GM19397 (cell line): ENCODE measurements around the gene C12orf57.
A peak's percentile ranks its signal among the peaks of the same experiment; 100 is the strongest.

Experiments
- ATAC-seq: cut with Tn5 transposase; IDR thresholded peaks from one replicate; pipeline ENCODE4 v1.9.1; 2021; ENCODE audit warnings: mild to moderate bottlenecking, moderate library complexity; ENCODE audit not compliant: unreplicated experiment

The C12orf57 gene

DNA sequence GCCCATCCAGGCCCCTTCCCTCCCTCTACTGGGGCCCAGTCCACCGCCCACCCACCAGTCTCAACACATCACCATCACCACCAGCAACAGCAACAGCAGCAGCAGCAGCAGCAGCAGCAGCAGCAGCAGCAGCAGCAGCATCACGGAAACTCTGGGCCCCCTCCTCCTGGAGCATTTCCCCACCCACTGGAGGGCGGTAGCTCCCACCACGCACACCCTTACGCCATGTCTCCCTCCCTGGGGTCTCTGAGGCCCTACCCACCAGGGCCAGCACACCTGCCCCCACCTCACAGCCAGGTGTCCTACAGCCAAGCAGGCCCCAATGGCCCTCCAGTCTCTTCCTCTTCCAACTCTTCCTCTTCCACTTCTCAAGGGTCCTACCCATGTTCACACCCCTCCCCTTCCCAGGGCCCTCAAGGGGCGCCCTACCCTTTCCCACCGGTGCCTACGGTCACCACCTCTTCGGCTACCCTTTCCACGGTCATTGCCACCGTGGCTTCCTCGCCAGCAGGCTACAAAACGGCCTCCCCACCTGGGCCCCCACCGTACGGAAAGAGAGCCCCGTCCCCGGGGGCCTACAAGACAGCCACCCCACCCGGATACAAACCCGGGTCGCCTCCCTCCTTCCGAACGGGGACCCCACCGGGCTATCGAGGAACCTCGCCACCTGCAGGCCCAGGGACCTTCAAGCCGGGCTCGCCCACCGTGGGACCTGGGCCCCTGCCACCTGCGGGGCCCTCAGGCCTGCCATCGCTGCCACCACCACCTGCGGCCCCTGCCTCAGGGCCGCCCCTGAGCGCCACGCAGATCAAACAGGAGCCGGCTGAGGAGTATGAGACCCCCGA is 7.0 kb upstream of the C12orf57 start:
- peak; percentile 7 for ATAC-seq

DNA sequence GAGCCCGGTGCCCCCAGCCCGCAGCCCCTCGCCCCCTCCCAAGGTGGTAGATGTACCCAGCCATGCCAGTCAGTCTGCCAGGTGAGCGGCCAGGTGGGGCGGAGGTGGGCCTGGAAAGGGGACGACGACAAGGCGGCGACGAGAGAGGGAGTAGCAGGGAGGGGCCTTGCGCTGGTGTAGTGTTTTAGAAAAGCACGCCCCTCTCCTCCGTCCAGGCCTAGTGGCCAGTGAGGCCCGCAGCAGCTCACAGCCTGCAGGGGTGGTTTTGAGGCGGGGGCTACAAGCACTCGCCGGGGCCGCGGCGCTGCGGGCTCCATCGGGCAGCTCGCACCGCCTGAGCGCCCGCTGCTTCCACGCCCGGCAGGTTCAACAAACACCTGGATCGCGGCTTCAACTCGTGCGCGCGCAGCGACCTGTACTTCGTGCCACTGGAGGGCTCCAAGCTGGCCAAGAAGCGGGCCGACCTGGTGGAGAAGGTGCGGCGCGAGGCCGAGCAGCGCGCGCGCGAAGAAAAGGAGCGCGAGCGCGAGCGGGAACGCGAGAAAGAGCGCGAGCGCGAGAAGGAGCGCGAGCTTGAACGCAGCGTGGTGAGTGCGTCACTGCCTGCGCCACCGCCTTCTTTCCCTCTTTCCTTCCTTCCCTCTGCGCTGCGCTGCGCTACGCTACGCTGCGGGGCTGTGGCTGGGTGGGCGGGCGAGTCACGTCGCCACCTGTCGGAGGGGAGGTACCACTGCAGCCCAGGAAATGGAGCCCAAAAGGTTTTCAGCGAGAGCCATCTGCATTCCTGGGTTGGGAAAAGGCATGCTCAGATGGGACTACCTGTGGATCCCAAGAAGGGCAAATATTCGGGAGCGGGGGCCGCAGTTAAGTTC is 6.1 kb upstream of the C12orf57 start:
- ATAC-seq, result peak; percentile 88

DNA sequence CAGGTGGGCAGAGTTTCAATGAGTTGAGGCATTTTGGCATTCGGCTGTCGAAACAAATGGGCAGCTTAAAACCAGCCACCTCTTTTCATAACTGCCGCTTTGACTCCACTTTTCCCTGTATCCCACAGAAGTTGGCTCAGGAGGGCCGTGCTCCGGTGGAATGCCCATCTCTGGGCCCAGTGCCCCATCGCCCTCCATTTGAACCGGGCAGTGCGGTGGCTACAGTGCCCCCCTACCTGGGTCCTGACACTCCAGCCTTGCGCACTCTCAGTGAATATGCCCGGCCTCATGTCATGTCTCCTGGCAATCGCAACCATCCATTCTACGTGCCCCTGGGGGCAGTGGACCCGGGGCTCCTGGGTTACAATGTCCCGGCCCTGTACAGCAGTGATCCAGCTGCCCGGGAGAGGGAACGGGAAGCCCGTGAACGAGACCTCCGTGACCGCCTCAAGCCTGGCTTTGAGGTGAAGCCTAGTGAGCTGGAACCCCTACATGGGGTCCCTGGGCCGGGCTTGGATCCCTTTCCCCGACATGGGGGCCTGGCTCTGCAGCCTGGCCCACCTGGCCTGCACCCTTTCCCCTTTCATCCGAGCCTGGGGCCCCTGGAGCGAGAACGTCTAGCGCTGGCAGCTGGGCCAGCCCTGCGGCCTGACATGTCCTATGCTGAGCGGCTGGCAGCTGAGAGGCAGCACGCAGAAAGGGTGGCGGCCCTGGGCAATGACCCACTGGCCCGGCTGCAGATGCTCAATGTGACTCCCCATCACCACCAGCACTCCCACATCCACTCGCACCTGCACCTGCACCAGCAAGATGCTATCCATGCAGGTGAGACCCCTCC is 5.2 kb upstream of the C12orf57 start:
- ATAC-seq, result no peak

DNA sequence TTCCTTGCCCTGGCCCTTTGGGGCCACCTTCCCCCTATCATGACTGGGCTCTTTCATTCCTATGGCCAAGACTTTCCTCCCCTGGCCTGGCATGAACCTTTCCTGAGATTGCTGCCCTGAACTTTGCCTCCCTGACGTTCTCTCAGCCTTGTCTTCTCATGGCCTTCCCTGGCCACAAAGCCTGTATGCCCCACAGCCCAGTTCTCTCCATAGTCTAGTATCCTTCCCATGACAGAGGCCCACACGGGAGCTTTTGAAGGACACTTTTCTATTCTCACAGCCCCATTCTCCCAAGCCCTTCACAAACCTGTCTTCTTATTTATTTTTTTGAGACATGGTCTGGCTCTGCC is 4.7 kb upstream of the C12orf57 start:
- no peak for ATAC-seq

DNA sequence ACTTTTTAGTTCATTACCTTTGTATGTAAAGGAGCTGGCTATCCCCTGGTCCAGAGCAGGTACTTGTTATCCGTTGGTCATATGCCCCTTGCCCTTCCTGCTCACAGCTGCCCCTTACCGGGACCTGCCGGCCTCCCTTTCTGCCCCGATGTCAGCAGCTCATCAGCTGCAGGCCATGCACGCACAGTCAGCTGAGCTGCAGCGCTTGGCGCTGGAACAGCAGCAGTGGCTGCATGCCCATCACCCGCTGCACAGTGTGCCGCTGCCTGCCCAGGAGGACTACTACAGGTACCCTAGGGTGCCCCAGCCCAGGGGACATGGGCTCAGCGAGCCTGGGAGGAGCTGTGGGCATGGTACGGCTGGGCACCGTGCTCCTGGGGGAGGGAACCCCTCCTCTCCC is 2.6 kb upstream of the C12orf57 start:
- no peak for ATAC-seq

DNA sequence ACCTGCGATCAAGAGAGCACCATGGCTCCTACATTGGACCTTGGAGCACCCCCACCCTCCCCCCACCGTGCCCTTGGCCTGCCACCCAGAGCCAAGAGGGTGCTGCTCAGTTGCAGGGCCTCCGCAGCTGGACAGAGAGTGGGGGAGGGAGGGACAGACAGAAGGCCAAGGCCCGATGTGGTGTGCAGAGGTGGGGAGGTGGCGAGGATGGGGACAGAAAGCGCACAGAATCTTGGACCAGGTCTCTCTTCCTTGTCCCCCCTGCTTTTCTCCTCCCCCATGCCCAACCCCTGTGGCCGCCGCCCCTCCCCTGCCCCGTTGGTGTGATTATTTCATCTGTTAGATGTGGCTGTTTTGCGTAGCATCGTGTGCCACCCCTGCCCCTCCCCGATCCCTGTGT is 2.0 kb upstream of the C12orf57 start:
- no peak for ATAC-seq

DNA sequence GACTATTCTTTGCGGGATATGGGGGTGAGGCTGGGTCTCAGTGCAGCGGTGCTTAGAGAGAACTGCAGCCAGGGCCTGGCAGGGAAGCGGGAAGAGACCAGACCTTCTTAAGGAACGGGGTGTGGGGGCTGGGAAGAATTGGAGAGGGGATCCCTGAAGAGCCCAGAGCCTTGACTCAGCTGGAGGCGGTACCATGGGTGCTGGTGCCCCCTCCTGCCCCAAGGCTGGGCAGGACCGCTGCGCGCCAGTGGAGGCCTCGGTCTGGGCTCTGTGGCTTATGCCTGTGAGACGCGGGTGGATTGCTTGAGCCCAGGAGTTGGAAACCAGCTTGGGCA is 1.5 kb upstream of the C12orf57 start:
- no peak for ATAC-seq

DNA sequence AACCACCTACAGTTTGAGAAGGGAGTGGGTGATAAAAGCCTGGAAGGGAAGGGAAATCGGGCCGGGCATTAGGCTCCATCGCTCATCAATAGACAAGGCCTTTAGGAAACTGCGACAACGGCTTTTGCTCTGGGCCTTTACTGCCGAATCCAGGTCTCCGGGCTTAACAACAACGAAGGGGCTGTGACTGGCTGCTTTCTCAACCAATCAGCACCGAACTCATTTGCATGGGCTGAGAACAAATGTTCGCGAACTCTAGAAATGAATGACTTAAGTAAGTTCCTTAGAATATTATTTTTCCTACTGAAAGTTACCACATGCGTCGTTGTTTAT is 467 bp upstream of the C12orf57 start:
- peak; percentile 25 for ATAC-seq

DNA sequence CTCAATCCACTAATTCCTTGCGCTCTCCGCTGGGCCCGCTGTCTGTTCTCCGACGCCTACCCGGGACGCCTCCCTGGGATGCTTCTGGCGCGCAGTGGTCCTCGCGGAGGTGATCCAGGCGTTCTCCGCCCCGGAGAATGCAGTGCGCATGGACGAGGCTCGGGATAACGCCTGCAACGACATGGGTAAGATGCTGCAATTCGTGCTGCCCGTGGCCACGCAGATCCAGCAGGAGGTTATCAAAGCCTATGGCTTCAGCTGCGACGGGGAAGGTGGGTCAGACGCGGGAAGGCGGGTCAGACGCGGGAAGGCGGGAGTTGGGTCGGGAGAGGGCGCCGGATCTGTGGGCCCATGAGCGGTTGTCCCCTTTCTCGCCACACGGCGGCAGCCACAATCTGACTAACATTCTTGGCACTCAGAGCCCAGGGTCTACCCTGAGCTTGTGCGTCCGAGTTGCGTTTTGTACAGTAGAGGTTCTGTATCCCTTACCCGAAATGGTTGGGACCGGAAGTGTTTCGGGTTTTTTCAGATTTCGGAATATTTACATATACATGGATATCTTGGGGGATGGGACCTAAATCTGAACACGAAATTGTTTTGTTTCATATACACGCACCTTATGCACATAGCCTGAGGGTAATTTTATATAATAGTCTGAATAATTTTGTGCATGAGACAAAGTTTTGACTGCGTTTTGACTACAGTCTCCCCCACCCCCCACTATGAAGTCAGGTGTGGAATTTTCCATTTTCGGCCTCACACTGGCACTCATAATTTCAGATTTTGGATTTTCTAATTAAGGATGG is 762 bp downstream of the C12orf57 start:
- peak; percentile 38 for ATAC-seq

DNA sequence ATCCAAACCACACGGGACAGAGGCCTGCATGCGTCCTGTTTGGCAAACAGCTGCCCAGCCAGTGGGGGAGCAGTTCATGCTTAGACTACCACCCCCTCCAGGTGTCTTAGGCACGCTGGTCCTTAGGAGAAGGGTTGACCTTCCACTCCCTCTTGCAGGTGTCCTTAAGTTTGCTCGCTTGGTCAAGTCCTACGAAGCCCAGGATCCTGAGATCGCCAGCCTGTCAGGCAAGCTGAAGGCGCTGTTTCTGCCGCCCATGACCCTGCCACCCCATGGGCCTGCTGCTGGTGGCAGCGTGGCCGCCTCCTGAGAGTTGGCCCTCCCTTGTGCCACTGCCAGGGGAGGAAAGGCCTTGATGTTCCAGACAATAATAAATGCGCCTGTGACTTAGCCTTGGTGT is 1.8 kb downstream of the C12orf57 start:
- ATAC-seq, result no peak

DNA sequence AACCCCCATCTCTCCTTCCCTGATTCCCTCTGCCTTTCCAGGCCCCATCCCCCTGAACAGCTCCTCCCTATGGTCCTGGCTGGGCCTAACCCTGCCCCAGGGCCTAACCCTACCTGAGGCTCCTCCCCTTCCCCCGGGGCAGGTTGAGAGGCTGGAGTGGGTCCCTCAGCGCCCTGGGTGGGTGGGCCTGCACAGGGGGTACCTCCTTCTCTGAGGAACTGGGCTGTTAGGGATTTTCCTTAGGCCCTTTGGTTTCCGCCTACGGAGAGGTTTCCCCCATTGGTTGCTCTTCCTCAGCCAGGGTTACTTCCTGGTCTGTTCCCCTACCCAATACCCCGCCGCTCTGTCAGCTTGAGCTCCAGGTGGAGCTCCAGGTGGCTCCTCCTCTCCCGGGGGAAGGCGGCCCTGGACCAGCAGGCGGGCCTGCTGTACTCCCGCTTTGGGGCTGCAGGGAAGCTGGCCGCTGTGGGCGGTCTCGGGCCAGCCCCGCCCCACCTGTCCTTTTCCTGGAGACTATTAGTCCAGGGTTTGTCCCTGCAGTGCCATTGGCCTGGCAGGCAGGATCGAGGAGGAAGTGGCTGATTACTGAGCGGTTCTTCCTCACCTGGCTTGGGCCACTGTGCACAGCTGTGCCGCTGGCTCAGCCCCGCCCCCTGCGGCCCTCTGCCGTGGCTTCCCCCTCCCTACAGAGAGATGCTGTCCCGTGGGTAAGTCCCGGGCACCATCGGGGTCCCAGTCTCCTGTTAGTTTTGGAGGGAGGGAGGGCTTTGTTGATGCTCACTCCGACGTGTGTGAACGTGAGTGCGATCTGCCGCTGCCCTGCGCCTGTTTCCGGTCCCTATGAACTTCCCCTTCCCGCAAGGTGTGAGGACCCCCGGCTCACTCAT is 2.5 kb downstream of the C12orf57 start:
- ATAC-seq, result no peak

DNA sequence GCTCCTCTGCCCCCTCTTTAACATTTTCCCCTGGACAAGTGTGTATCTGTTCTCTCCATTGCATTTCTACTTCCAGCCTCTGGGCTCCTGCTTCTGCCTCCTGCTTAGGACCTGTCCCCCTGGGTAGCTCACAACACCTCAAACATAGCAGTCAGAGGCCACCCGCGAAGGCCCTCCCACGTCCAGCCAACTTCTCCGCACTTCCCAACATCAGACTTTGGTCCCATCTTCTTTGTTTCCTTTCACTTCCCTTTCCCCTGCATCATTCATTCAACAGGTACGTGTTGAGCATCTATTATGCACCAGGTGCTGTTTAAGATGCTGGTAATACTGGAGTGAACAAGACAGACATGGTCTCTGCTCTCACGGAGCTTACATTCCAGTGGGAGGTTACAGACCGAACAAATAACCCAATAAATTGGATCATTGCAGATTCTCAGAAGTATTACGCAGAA is 3.1 kb downstream of the C12orf57 start:
- no peak for ATAC-seq

DNA sequence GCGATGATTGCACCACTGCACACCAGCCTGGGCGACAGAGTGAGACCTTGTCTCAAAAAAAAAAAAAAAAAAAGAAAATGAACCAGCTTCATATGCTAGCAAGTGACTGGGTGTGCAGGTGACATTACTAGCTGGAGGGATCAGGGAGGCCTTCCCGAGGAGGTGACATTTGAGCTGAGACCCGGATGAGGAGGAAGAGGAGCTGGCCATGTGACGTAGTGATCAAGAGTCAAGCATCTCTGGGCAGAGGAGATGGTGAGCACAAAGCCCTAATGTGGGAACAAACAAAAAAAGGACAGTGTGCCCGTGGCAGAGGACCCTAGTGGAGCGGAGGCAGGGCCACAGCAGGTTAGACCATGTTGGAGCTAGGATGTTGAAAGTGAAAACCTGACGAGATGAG is 3.8 kb downstream of the C12orf57 start:
- no peak for ATAC-seq

DNA sequence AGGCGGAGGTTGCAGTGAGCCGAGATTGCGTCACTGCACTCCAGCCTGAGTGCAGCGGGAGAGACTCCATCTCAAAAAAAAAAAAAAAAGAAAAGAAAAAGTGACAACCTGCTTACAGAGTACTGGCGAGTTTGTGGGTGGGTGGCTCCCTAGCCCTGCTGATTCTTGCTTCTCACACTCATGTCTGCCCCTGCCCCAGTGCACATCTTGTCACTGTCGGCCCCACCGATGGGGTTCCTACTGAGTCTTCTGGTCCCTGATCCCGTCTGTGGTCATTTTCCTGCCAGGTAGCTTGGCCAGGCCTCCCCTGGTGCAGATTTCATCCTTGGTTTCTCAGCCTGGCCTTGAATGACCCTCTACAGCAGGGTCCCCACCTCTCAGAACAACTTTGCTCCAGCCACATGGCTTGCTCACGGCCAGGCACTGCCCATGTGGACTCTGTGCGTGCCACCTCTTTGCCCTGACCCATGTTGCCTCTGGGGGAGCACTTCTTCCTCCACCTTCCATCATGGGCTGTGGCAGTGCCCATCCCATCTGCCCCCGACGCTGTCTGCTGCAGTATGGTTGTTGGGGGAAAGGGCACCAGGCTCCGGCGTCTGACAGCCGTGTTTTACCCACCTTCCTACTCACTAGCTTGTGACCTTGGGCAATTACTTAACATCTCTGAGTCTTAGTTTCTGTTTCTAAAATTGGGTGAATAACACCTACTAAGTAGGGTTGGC is 5.2 kb downstream of the C12orf57 start:
- ATAC-seq, result no peak

DNA sequence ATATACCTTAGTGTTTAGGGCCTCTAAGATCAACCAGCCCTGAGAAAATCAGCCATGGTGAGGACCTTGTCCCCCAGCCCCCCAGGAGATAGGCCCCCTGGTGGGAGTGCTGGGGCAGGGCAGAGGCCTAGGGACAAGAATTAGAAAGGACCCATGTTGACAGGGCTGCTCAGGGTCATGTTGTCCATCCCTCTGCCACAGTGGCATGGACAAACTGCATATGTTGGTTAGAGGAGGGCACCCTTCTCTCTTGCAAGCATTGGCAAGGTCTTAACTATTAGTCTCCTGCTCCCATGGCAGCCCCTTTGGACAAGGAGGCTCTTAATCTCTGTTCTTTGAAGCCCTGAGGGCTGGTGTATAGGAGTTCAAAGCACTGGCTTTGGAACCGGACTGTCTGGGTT is 6.6 kb downstream of the C12orf57 start:
- no peak for ATAC-seq

DNA sequence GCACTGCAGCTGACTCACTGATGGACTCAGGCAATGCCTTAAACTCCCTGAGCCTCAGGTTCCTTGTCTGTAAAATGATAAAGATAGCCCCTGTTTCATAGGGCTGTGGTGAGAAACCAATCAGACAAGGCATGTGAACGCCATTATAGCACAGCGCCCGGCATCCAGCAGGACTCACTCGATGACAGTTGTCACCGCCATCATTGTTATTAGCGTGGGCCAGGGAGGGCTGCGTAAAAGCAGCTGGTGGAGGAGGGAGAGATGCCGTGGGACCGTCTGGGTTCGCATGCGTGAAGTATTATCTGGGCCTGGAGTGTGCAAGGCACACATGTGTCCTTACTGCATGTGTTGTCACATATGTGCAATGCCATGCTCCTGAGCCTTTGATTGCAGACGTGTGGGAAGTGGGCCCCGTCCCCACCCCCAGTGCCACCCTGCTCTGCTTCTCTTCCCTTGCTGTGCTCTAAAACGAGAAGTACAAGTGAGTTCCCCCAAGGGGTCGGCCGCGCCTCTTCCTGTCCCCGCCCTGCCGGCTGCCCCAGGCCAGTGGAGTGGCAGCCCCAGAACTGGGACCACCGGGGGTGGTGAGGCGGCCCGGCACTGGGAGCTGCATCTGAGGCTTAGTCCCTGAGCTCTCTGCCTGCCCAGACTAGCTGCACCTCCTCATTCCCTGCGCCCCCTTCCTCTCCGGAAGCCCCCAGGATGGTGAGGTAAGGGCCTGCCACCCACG is 7.2 kb downstream of the C12orf57 start, which contains the start of gene PTPN6:
Gene PTPN6 (plus strand): TSS at position 546 of the 730 bp plus-strand sequence. CDS start 157 bp downstream, at position 703.
- ATAC-seq, result no peak

DNA sequence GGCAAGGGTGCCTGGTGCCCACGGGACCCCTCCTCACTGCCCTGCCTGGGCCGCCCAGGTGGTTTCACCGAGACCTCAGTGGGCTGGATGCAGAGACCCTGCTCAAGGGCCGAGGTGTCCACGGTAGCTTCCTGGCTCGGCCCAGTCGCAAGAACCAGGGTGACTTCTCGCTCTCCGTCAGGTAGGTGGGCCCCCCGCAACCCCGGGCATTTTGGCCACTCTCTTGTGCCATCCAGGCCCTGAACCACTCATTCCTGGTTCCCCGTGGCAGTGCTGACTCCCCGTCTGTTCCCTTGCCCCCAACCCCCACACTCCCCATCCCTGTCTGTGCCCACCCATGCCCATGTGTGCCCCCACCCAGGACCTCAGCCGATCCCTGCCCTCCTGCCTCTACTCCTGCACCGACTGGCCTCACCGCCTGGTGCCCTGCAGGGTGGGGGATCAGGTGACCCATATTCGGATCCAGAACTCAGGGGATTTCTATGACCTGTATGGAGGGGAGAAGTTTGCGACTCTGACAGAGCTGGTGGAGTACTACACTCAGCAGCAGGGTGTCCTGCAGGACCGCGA is 7.8 kb downstream of the C12orf57 start:
- ATAC-seq, result no peak
